Mammary epithelial cell (primary cell): ENCODE data around the gene SELENON.

Source experiments
- CTCF ChIP-seq, 2 donors: IDR thresholded peaks in 1 of 2; conservative IDR thresholded peaks in 1 of 2; 2 replicates each; pipeline ENCODE4 v1.5.1; 2011 to 2012; ENCODE audit warnings: inconsistent platforms in 2 of 2, low read length in 2 of 2, mild to moderate bottlenecking in 2 of 2, control low read depth in 1 of 2, low read depth in 1 of 2; ENCODE audit not compliant: insufficient read depth in 1 of 2; ENCODE audit errors: extremely low read depth in 1 of 2
- EZH2 ChIP-seq: IDR thresholded peaks from 2 replicates; pipeline ENCODE4 v1.6.1; 2012; ENCODE audit warnings: low read length, inconsistent platforms, borderline replicate concordance

DNA sequence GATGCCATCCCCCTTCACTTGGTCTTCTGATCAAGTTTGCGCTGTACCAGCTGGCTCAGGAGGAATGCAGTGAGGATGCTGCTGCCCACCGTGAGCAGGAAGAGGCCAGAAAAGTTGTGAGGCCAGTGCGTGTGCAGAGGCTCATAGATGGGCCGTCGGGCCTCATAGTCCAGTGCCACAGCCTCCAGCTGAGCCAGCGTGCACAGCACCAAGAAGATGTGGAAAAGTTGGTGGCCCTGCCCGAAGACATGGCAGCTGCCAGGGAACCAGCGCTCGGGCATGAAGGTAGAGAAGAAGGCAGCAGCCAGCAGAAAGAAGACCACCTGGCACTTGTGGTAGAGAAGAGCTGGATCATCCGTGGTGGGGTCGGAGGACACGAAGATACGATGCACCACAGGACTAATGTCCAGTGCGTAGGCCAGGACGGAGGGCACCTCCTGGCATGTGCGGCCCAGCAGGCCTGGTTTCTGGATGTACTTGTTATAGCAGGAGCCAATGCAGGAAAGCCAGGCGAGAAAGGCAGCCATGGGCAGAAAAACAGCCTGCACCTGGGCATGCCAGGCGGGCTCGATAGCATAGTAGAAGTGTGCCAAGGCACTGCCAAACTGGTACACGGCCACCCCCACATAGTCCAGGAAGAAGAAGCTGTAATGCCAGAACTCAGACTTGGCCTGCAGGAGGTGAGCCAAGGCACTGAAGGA is 62.9 kb downstream of the SELENON start:
- TF ChIP-seq CTCF (conservative IDR thresholded peaks at IDR 0.05 in 1 of 2, IDR thresholded peaks at IDR 0.05 in 1 of 2; ENCODE audit: extremely low read depth in 1 of 2, insufficient read depth in 1 of 2, low read depth in 1 of 2, low read length in 2 of 2) = no peak
- no peak for TF ChIP-seq EZH2
